H9 (cell line): ENCODE results near the gene MILR1. TPM values are rescaled to one million over a fixed set of nuclear protein-coding genes. Genes with fewer than 3 reads are reported as not detected.

Source experiments
- DNase-seq: peaks from one replicate; pipeline ENCODE4 v3.0.0-alpha.2; 2017
- H2AFZ ChIP-seq: one replicate; pipeline ENCODE4 v1.6.1; 2013; ENCODE audit warnings: mild to moderate bottlenecking, low read length, control low read depth, moderate library complexity
- H2AK5ac ChIP-seq: 2 replicates; pipeline ENCODE4 v1.6.1; 2013; ENCODE audit warnings: low read length, control low read depth, mixed read lengths; ENCODE audit not compliant: insufficient read length
- H2BK120ac ChIP-seq: one replicate; pipeline ENCODE4 v1.6.1; 2013; ENCODE audit warnings: low read depth, mild to moderate bottlenecking, low read length, control low read depth, inconsistent platforms; ENCODE audit not compliant: poor library complexity, severe bottlenecking
- H2BK12ac ChIP-seq: 2 replicates; pipeline ENCODE4 v1.6.1; 2013; ENCODE audit warnings: low read length, control low read depth, mixed read lengths, low read depth; ENCODE audit not compliant: insufficient read length
- H2BK15ac ChIP-seq: 2 replicates; pipeline ENCODE4 v1.6.1; 2013; ENCODE audit warnings: low read depth, low read length, control low read depth
- H2BK20ac ChIP-seq: one replicate; pipeline ENCODE4 v1.6.1; 2013; ENCODE audit warnings: low read depth, mild to moderate bottlenecking, low read length, control low read depth, inconsistent platforms; ENCODE audit not compliant: poor library complexity, severe bottlenecking
- H2BK5ac ChIP-seq: 2 replicates; pipeline ENCODE4 v1.6.1; 2013; ENCODE audit warnings: low read length, control low read depth, mixed read lengths; ENCODE audit not compliant: insufficient read length
- H3K14ac ChIP-seq: 2 replicates; pipeline ENCODE4 v1.6.1; 2013; ENCODE audit warnings: low read length, control low read depth; ENCODE audit not compliant: insufficient read depth
- H3K18ac ChIP-seq: 2 replicates; pipeline ENCODE4 v1.6.1; 2013; ENCODE audit warnings: low read depth, mild to moderate bottlenecking, mixed read lengths, low read length, control low read depth; ENCODE audit not compliant: insufficient read length
- H3K23ac ChIP-seq: 2 replicates; pipeline ENCODE4 v1.6.1; 2013; ENCODE audit warnings: low read length, control low read depth, mixed read lengths, low read depth; ENCODE audit not compliant: insufficient read length
- H3K23me2 ChIP-seq: 2 replicates; pipeline ENCODE4 v1.6.1; 2013; ENCODE audit warnings: low read depth, mild to moderate bottlenecking, mixed read lengths, low read length, control low read depth; ENCODE audit not compliant: insufficient read length, poor library complexity, severe bottlenecking
- H3K27ac ChIP-seq: 2 replicates; pipeline ENCODE4 v1.5.1; 2013; ENCODE audit warnings: low read length, control low read depth, mixed read lengths, low read depth; ENCODE audit not compliant: insufficient read length
- H3K27me3 ChIP-seq: 2 replicates; pipeline ENCODE4 v1.6.1; 2013; ENCODE audit warnings: low read length, control low read depth, inconsistent platforms; ENCODE audit not compliant: insufficient read depth
- H3K4ac ChIP-seq: 2 replicates; pipeline ENCODE4 v1.6.1; 2013; ENCODE audit warnings: low read depth, mild to moderate bottlenecking, control low read depth, inconsistent platforms, low read length, moderate library complexity
- H3K4me1 ChIP-seq: 2 replicates; pipeline ENCODE4 v1.6.1; 2013; ENCODE audit warnings: low read length, control low read depth, inconsistent platforms; ENCODE audit not compliant: insufficient read depth
- H3K4me2 ChIP-seq: 2 replicates; pipeline ENCODE4 v1.6.1; 2013; ENCODE audit warnings: low read length, control low read depth, mixed read lengths; ENCODE audit not compliant: insufficient read length, insufficient read depth
- H3K56ac ChIP-seq: 2 replicates; pipeline ENCODE4 v1.6.1; 2013; ENCODE audit warnings: low read depth, mild to moderate bottlenecking, mixed read lengths, low read length, control low read depth; ENCODE audit not compliant: insufficient read length
- H3K79me1 ChIP-seq: 2 replicates; pipeline ENCODE4 v1.6.1; 2013; ENCODE audit warnings: low read depth, mild to moderate bottlenecking, moderate library complexity, low read length, control low read depth, inconsistent platforms; ENCODE audit not compliant: insufficient read depth, poor library complexity, severe bottlenecking
- H3K79me2 ChIP-seq: 2 replicates; pipeline ENCODE4 v1.6.1; 2013; ENCODE audit warnings: low read length, control low read depth, inconsistent platforms; ENCODE audit not compliant: insufficient read depth
- H3K9ac ChIP-seq: 2 replicates; pipeline ENCODE4 v1.6.1; 2013; ENCODE audit warnings: low read length, control low read depth, mixed read lengths; ENCODE audit not compliant: insufficient read length; ENCODE audit errors: extremely low read depth
- H3K9me3 ChIP-seq: one replicate; pipeline ENCODE4 v1.6.1; 2013; ENCODE audit warnings: low read depth, low read length, inconsistent platforms; ENCODE audit not compliant: control insufficient read depth
- H3T11ph ChIP-seq: one replicate; pipeline ENCODE4 v1.6.1; 2013; ENCODE audit warnings: mild to moderate bottlenecking, low read length, control low read depth, inconsistent platforms
- H4K20me1 ChIP-seq: one replicate; pipeline ENCODE4 v1.6.1; 2013; ENCODE audit not compliant: control insufficient read depth, insufficient read length, insufficient read depth
- H4K5ac ChIP-seq: 2 replicates; pipeline ENCODE4 v1.6.1; 2013; ENCODE audit warnings: low read depth, mild to moderate bottlenecking, mixed read lengths, low read length, control low read depth; ENCODE audit not compliant: insufficient read length
- H4K8ac ChIP-seq: replicated peaks from 2 replicates; pipeline ENCODE4 v1.6.1; 2013; ENCODE audit warnings: low read length, control low read depth, mixed read lengths, low read depth; ENCODE audit not compliant: insufficient read length
- H4K91ac ChIP-seq: 2 replicates; pipeline ENCODE4 v1.6.1; 2013; ENCODE audit warnings: low read depth, mild to moderate bottlenecking, moderate library complexity, mixed read lengths, low read length, control low read depth; ENCODE audit not compliant: insufficient read length
- H3K27ac Mint-ChIP-seq, 3 experiments: 2 replicates in 2 of 3; 3 replicates in 1 of 3; pipeline ENCODE4 v1.8.0; 2020 to 2021; ENCODE audit warnings: mixed read lengths in 3 of 3, mild to moderate bottlenecking in 1 of 3, moderate library complexity in 1 of 3
- H3K27me3 Mint-ChIP-seq: 2 replicates; pipeline ENCODE4 v1.8.0; 2021; ENCODE audit warnings: low read depth, mild to moderate bottlenecking, moderate library complexity, mixed read lengths
- H3K36me3 Mint-ChIP-seq, 3 experiments: 2 replicates in 2 of 3; 3 replicates in 1 of 3; pipeline ENCODE4 v1.8.0; 2020 to 2021; ENCODE audit warnings: low read depth in 3 of 3, mixed read lengths in 3 of 3; ENCODE audit not compliant: insufficient read depth in 1 of 3
- H3K4me1 Mint-ChIP-seq, 2 experiments: 2 replicates each; pipeline ENCODE4 v1.8.0; 2020; ENCODE audit warnings: mixed read lengths in 2 of 2
- H3K4me3 Mint-ChIP-seq, 2 experiments: 2 replicates in 1 of 2; 3 replicates in 1 of 2; pipeline ENCODE4 v1.8.0; 2020 to 2021; ENCODE audit warnings: mild to moderate bottlenecking in 2 of 2, mixed read lengths in 2 of 2, moderate library complexity in 1 of 2
- H3K9me3 Mint-ChIP-seq, 2 experiments: 2 replicates in 1 of 2; 3 replicates in 1 of 2; pipeline ENCODE4 v1.8.0; 2020; ENCODE audit warnings: mild to moderate bottlenecking in 2 of 2, mixed read lengths in 2 of 2, moderate library complexity in 1 of 2
- WGBS: extraction: QIAGEN DNeasy Blood & Tissue Kit; methylation state at CpG from one replicate; pipeline ENCODE4 v1.1.7; 2013; ENCODE audit warnings: missing lambda C conversion rate, low lambda C conversion rate, mixed read lengths; ENCODE audit not compliant: insufficient read length; ENCODE audit errors: extremely low coverage; 5-methylcytosine and 5-hydroxymethylcytosine counted together
- total RNA-seq: library from RNA; stranded (reverse); gene quantifications from 2 replicates; pipeline ENCODE4 v1.2.1, GENCODE V29; 2021
- TF ChIP-seq, protein P1 (sequence below): fragments of 200-600 bp; sonication (generic); conservative IDR thresholded peaks from 3 replicates; pipeline ENCODE4 v1.8.0; 2021; ENCODE audit warnings: antibody characterized with exemption, mild to moderate bottlenecking

MILR1 gene
- total RNA-seq, 1 experiment from 2014 or later, result not detected

DNA sequence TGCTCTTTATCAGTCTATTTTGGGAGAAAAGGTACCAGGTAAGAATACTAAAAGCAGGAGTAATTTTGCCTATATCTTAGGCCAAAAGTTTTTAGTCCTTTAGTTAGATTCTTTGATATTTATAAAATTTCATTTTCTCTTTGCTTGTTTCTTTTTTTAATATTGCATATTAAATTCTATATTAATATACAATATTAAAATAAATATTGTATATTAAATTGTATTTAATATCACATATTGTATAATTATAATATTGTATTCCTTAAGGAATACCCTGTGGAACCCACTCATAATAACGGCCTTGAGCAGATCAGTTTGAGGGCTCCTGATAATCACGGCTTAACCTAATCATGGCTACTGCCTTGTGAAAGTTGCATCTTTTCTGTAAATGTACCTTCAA is 59.8 kb downstream of the MILR1 start:
- no peaks in the 10 kb centered on the region for H3K9me3 ChIP-seq
- H3K79me2 ChIP-seq, result peaks cover 33% of the 10 kb centered on the region
- H2BK20ac ChIP-seq, result no peak overlapping the region
- peaks cover 3 to 4% of the 10 kb centered on the region in 2 experiments; a peak in 3 of 5 replicates for H3K9me3 Mint-ChIP-seq
- H3K23me2 ChIP-seq, result peaks cover 6% of the 10 kb centered on the region
- no peak overlapping the region for H3K4ac ChIP-seq
- DNase-seq, result no peak
- H3K36me3 Mint-ChIP-seq, result peaks cover 48 to 79% (median 70%) of the 10 kb centered on the region in 3 experiments
- H3K4me2 ChIP-seq, result no peak overlapping the region
- no peak overlapping the region for H2AK5ac ChIP-seq
- H2BK120ac ChIP-seq, result no peak overlapping the region
- no peak overlapping the region for H2BK12ac ChIP-seq
- H2BK5ac ChIP-seq, result no peak overlapping the region
- TF ChIP-seq, protein P1, sequence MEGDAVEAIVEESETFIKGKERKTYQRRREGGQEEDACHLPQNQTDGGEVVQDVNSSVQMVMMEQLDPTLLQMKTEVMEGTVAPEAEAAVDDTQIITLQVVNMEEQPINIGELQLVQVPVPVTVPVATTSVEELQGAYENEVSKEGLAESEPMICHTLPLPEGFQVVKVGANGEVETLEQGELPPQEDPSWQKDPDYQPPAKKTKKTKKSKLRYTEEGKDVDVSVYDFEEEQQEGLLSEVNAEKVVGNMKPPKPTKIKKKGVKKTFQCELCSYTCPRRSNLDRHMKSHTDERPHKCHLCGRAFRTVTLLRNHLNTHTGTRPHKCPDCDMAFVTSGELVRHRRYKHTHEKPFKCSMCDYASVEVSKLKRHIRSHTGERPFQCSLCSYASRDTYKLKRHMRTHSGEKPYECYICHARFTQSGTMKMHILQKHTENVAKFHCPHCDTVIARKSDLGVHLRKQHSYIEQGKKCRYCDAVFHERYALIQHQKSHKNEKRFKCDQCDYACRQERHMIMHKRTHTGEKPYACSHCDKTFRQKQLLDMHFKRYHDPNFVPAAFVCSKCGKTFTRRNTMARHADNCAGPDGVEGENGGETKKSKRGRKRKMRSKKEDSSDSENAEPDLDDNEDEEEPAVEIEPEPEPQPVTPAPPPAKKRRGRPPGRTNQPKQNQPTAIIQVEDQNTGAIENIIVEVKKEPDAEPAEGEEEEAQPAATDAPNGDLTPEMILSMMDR, result no peak
- H3K56ac ChIP-seq, result no peak overlapping the region
- no peak overlapping the region for H2AFZ ChIP-seq
- H3K27me3 ChIP-seq, result no peaks in the 10 kb centered on the region
- peaks cover 6% of the 10 kb centered on the region for H3K79me1 ChIP-seq
- no CpG with 5 or more reads among the region's 2 CpGs for WGBS
- no peak overlapping the region for H3K23ac ChIP-seq
- H3K18ac ChIP-seq, result no peak overlapping the region
- peak overlapping the region; percentile 98 to 100 for H3K4me3 Mint-ChIP-seq
- H3K14ac ChIP-seq, result no peak overlapping the region
- H4K20me1 ChIP-seq, result no peaks in the 10 kb centered on the region
- no peak overlapping the region for H4K91ac ChIP-seq
- no peak overlapping the region for H4K5ac ChIP-seq
- no peak overlapping the region for H2BK15ac ChIP-seq
- peaks cover 10% of the 10 kb centered on the region; the same call in 1 of the 2 replicates for H3K27me3 Mint-ChIP-seq
- H3K27ac Mint-ChIP-seq, result no peak overlapping the region
- H3T11ph ChIP-seq, result no peak overlapping the region
- H3K27ac ChIP-seq, result no peak overlapping the region
- H3K9ac ChIP-seq, result no peak overlapping the region
- no peaks in the 10 kb centered on the region for H3K4me1 ChIP-seq
- no peak overlapping the region for H4K8ac ChIP-seq
- H3K4me1 Mint-ChIP-seq, result peaks cover 24 to 36% of the 10 kb centered on the region in 2 experiments
